Measurements from ENCODE around the gene CCR3. TPM values are rescaled to one million over a fixed set of nuclear protein-coding genes. Genes with fewer than 3 reads are reported as not detected.

CCR3 gene
- total and polyA plus RNA-seq, 9 of the 15 experiments (the other 6 are each of a cell fraction or from before 2014, with no cell fraction given), result not detected

DNA sequence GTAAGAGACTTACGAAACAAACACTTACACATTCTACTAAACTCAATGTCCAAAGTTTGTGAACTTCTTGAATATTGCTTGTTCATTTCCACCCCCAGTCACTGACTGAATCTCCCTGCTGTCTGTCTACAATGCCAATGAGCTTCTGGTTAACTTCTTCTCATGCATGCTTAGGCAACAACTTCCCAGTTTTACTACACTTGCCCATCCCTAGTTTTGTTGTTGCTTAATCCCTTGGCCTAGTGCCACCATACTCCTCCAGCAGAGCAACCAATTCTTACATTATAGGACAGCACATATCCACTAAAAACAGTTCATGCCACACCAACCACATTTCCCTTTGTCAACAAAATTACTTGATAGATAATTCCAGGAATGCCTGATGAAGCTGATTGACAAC is 70.7 kb downstream of the CCR3 start:
- DNase-seq (ENCODE audit: extremely low read depth in 1 of 4, low spot score in 3 of 4) (no peak), ATAC-seq (no peak), FAIRE-seq (no peak)
- ChIA-PET CTCF (ENCODE audit: low intra/inter-chr PET ratio) (no interaction called here), POLR2A (interaction anchor here (1.4 kb wide), 1 partner anchor 9 kb away, joined by 5 read pairs; no protein-coding TSS in a partner anchor)
- no peaks in the 10 kb centered on the region for H3K79me2 ChIP-seq (ENCODE audit: control insufficient read depth, insufficient read depth, low read length)
- no peak overlapping the region for H2AFZ ChIP-seq (ENCODE audit: low read depth, low read length)
- H3K27me3 ChIP-seq (ENCODE audit: control insufficient read depth in 2 of 2, insufficient read depth in 2 of 2, low read length in 2 of 2), result no peaks in the 10 kb centered on the region; a peak in 1 of 5 replicates
- in situ Hi-C loops (cut with MboI), result no loop called here
- H3K4me2 ChIP-seq (ENCODE audit: insufficient read depth, low read length), result no peak overlapping the region
- no peaks in the 10 kb centered on the region for H3K9me3 ChIP-seq (replicated peaks; ENCODE audit: control insufficient read depth, insufficient read depth, low read depth, low read length)
- BruUV-seq (replicated peaks), result no TSS peak
- no peaks in the 10 kb centered on the region for H3K36me3 ChIP-seq (ENCODE audit: control insufficient read depth, insufficient read depth, low read length)
- H4K20me1 ChIP-seq (replicated peaks; ENCODE audit: control insufficient read depth, insufficient read depth, low read length), result no peaks in the 10 kb centered on the region
- TF ChIP-seq FOXA3 (CRISPR knock-in tag; conservative IDR thresholded peaks at IDR 0.05 in 1 of 2, IDR thresholded peaks at IDR 0.05 in 1 of 2) (no peak), FOXK2 (conservative IDR thresholded peaks at IDR 0.05 in 1 of 2, IDR thresholded peaks at IDR 0.05 in 1 of 2; ENCODE audit: low read depth in 2 of 2) (no peak), RAD51 (IDR thresholded peaks at IDR 0.05; ENCODE audit: borderline replicate concordance, low read depth) (no peak), TBL1XR1 (IDR thresholded peaks at IDR 0.05; ENCODE audit: low read length in 2 of 2) (no peak), RCOR1 (IDR thresholded peaks at IDR 0.05; ENCODE audit: borderline replicate concordance in 1 of 2, low read depth in 2 of 2, low read length in 2 of 2) (no peak), RBM39 (optimal IDR thresholded peaks at IDR 0.05; ENCODE audit: low read depth, low read length) (no peak), PML (IDR thresholded peaks at IDR 0.05; ENCODE audit: low read length) (no peak)
- TF ChIP-seq, protein P1, sequence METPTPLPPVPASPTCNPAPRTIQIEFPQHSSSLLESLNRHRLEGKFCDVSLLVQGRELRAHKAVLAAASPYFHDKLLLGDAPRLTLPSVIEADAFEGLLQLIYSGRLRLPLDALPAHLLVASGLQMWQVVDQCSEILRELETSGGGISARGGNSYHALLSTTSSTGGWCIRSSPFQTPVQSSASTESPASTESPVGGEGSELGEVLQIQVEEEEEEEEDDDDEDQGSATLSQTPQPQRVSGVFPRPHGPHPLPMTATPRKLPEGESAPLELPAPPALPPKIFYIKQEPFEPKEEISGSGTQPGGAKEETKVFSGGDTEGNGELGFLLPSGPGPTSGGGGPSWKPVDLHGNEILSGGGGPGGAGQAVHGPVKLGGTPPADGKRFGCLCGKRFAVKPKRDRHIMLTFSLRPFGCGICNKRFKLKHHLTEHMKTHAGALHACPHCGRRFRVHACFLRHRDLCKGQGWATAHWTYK (CRISPR knock-in tag; IDR thresholded peaks at IDR 0.05), result no peak
- no peak overlapping the region for H3K27ac ChIP-seq (ENCODE audit: extremely low read depth, low read depth, low read length)
- WGBS (ENCODE audit: insufficient coverage, low coverage, missing lambda C conversion rate), result 0% methylated on average over 1 of the region's 1 CpG
- no peak overlapping the region for H3K4me3 ChIP-seq
- intact Hi-C loops (cut with micrococcal nuclease), result no loop called here
- H3K9me1 ChIP-seq (ENCODE audit: control insufficient read depth, insufficient read depth, low read length), result no peaks in the 10 kb centered on the region
- no peak overlapping the region for H3K9ac ChIP-seq (ENCODE audit: insufficient read depth in 1 of 2, low read depth in 2 of 2, low read length in 2 of 2)
- no peaks in the 10 kb centered on the region for H3K4me1 ChIP-seq (replicated peaks in 1 of 2; ENCODE audit: control insufficient read depth in 2 of 2, insufficient read depth in 2 of 2, low read length in 2 of 2)

All from K562 (cell line).